Keratinocyte (primary cell): ENCODE results near the gene BUB1.

Experiments used
- EZH2 ChIP-seq: IDR thresholded peaks from one replicate; pipeline ENCODE4 v1.6.1; 2012; ENCODE audit warnings: inconsistent platforms, mild to moderate bottlenecking, low read length, moderate library complexity
- TF ChIP-seq, protein P1 (sequence below), 3 experiments: IDR thresholded peaks in 1 of 3; conservative IDR thresholded peaks in 1 of 3; optimal IDR thresholded peaks in 1 of 3; 2 replicates in 2 of 3; 3 replicates in 1 of 3; pipeline versions ENCODE3 to v1.5.1; 2011; ENCODE audit warnings: low read length in 3 of 3, mild to moderate bottlenecking in 3 of 3, moderate library complexity in 2 of 3, control low read depth in 1 of 3, inconsistent platforms in 1 of 3; ENCODE audit not compliant: insufficient read depth in 2 of 3; ENCODE audit errors: extremely low read depth in 1 of 3

DNA sequence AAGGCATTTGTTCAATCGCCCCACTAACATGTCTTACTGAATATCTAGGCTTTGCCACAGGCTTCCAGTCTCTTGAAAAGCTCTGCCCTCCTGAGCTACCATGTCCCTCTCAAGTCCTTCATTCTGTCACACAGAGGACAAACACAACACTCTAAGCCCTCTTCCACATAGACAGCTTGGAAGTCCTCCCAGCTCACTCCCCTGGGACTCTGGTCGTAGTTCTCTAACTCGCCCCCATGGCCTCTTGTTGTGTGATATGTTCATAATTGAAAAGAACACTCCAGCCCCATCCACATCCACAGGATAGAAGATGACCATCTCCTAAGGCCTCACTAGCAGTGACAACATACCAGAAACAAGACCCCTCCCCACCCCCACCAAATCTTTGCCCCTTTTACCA, 37.9 kb downstream of the BUB1 start:
- TF ChIP-seq, protein P1, sequence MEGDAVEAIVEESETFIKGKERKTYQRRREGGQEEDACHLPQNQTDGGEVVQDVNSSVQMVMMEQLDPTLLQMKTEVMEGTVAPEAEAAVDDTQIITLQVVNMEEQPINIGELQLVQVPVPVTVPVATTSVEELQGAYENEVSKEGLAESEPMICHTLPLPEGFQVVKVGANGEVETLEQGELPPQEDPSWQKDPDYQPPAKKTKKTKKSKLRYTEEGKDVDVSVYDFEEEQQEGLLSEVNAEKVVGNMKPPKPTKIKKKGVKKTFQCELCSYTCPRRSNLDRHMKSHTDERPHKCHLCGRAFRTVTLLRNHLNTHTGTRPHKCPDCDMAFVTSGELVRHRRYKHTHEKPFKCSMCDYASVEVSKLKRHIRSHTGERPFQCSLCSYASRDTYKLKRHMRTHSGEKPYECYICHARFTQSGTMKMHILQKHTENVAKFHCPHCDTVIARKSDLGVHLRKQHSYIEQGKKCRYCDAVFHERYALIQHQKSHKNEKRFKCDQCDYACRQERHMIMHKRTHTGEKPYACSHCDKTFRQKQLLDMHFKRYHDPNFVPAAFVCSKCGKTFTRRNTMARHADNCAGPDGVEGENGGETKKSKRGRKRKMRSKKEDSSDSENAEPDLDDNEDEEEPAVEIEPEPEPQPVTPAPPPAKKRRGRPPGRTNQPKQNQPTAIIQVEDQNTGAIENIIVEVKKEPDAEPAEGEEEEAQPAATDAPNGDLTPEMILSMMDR (optimal IDR thresholded peaks at IDR 0.05 in 1 of 3, IDR thresholded peaks at IDR 0.05 in 1 of 3, conservative IDR thresholded peaks at IDR 0.05 in 1 of 3; ENCODE audit: extremely low read depth in 1 of 3, insufficient read depth in 2 of 3, low read length in 3 of 3), result no peak
- TF ChIP-seq EZH2, result no peak
